Fibroblast of the aortic adventitia (primary cell): ENCODE data around the gene GAREM1. TPM values are rescaled to one million over a fixed set of nuclear protein-coding genes. Genes with fewer than 3 reads are reported as not detected.
"Not testable (repeated sequence)": the region's sequence is repeated elsewhere in the genome, so short reads cannot be mapped to it uniquely, and the experiment has no call there.

Experiments
- DNase-seq: peaks from one replicate; pipeline ENCODE4 v3.0.0-alpha.2; 2010; ENCODE audit warnings: low read depth
- H3K4me3 ChIP-seq: 2 replicates; pipeline ENCODE4 v1.5.1; 2011; ENCODE audit warnings: low read depth, mild to moderate bottlenecking, control low read depth, low read length, moderate library complexity
- total RNA-seq: library from RNA; depleted of rRNA; stranded (reverse); fragments of >200 nt; gene quantifications from 2 replicates; pipeline ENCODE4 v1.2.3, GENCODE V29; 2012; ENCODE audit warnings: low replicate concordance
- TF ChIP-seq, protein P1 (sequence below): IDR thresholded peaks from 2 replicates; pipeline ENCODE4 v1.5.1; 2011; ENCODE audit warnings: mild to moderate bottlenecking, low read length, control low read depth, inconsistent platforms; ENCODE audit not compliant: insufficient read depth

Gene GAREM1
- total RNA-seq, 1 donor: 5.5 TPM

DNA sequence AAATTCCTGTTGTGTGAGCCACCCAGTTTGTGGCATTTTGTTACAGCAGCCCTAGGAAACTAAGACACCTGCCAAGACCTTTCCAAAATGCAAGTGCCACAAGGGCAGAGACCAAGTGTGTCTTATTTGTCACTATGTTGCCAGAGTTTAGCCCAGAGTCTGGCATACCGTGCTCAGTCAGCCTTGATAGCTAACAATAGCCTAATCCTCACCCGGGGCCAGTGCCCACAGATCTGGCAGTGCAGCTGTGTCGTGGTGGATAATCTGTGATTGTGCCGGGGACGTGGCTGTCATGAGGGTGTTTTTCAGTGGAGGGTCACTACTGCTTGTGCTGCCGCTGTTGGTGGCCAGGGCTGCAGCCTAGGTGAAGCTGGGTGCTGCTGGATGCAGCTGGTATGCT is 227.3 kb downstream of the GAREM1 start:
- H3K4me3 ChIP-seq: no peak overlapping the region
- TF ChIP-seq, protein P1, sequence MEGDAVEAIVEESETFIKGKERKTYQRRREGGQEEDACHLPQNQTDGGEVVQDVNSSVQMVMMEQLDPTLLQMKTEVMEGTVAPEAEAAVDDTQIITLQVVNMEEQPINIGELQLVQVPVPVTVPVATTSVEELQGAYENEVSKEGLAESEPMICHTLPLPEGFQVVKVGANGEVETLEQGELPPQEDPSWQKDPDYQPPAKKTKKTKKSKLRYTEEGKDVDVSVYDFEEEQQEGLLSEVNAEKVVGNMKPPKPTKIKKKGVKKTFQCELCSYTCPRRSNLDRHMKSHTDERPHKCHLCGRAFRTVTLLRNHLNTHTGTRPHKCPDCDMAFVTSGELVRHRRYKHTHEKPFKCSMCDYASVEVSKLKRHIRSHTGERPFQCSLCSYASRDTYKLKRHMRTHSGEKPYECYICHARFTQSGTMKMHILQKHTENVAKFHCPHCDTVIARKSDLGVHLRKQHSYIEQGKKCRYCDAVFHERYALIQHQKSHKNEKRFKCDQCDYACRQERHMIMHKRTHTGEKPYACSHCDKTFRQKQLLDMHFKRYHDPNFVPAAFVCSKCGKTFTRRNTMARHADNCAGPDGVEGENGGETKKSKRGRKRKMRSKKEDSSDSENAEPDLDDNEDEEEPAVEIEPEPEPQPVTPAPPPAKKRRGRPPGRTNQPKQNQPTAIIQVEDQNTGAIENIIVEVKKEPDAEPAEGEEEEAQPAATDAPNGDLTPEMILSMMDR: no peak
- no peak for DNase-seq

DNA sequence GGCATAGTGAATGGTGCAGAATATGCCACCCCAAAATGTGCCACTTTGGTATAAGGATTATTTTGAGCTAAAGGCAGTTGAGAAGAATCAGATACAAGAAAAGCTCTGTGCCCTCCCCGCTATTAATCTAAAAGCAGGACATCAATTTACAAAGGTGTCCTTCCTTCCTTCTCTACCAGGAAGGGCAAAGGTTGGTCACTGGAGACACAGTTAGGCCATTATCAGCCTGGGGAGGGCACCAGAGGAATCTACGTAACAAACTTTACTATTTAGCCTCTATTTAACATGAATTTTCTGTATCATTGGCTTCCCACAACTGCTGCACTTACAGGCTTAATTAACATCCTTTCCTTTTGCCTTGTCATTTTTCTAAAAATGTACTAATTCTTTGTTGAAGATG is 228.3 kb downstream of the GAREM1 start:
- TF ChIP-seq, protein P1: no peak
- DNase-seq: no peak
- H3K4me3 ChIP-seq: no peak overlapping the region

DNA sequence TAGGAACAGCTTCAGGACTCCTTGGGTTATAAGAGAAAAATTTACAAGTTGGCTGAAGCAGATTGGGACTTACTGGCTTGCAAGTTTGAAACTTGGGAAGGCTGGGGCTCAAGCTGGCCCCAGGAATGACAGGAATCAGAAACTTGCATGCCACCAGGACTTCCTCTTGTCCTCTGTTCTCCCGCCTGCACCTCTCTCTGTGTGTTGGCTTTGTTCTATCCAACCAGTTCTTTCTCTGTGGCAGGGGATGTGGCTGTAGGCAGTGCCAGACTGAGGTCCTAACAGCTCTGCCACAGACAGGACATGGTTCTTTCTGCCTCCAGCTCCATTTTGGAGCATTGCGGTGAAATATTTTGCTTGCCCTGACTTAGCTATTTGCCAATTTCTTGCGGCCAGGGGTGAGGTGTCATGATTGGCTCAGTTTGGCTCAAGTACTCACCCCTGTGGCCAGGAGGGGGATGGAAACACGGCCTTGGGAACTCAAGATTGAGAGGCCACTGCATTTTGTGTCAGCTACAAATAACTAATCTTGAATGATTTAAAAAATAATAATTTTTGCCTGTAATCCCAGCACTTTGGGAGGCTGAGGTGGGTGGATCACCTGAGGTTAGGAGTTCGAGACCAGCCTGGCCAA is 231.9 kb downstream of the GAREM1 start:
- no peak overlapping the region for H3K4me3 ChIP-seq
- no peak for DNase-seq
- TF ChIP-seq, protein P1: no peak

DNA sequence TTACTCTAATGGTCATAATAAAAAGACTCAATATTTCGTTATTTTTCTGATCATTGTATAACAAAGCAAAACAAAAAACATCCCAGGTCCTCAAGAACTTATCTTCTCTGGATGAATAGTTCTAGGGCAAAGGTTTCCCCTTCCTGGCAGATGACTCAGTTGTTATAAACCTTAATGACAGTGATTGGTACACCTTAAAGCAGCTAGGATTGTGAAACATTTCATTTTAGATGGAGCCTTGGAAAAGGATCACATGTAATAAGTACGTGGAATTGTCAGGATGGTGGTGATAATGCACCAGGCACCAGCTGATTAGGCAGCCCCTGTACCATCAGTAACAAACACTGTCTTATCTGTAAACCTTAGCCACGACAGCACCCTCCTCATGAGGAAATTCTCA is 233.6 kb downstream of the GAREM1 start:
- no peak for DNase-seq
- H3K4me3 ChIP-seq: no peak overlapping the region
- TF ChIP-seq, protein P1: no peak

DNA sequence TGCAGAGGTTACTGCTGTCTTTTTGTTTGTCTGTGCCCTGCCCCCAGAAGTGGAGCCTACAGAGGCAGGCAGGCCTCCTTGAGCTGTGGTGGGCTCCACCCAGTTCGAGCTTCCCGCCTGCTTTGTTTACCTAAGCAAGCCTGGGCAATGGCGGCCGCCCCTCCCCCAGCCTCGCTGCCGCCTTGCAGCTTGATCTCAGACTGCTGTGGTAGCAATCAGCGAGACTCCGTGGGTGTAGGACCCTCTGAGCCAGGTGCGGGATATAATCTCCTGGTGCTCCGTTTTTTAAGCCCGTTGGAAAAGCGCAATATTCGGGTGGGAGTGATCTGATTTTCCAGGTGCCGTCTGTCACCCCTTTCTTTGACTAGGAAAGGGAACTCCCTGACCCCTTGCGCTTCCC is 237.3 kb downstream of the GAREM1 start:
- DNase-seq, H3K4me3 ChIP-seq: not testable (repeated sequence)

DNA sequence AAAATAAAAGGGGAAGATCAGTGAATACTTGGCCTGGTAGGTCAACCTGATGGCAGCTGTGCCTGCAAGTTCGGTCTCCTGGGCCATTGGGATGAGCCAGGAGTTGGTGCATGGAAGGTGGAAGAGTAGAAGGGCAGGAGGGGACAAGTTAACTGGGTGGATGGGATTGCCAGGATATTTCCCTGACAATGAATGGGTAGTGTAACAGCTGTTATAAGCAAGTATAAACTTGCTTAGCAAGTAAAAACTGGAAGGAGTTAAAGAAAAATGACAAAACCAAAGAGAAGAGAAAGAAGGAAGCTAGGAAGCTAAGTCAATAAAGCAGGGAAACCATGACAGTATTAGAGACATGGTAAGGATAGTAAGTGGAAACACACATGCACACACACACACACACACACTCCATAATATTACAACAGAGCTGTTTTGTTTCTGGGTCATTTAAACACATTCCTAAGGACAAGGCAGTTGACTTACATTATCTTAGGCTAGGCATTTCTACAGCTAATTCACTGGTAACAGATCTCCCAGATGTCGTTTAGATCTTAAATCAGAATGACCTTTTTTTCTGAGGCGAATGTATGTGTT is 251.2 kb downstream of the GAREM1 start:
- DNase-seq: no peak

DNA sequence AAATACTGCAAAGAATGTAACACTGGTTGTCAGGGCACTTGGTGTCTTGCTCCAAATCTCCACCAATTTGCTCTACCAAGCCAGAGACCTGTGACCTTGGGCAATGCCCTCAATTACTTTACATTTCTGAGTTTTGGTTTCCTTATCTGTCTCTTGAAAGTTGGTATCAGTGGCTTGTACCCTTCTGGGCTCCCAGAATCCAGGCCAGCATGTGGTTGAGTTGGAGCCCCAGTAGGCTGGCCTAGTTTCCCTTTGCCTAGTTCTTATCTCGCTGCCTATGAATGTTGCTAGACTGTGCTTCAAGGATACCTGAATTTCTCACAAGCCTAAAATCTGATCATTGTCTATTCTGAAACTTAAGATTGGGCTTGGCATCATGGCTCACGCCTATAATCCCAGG is 254.3 kb downstream of the GAREM1 start:
- TF ChIP-seq, protein P1: no peak
- DNase-seq: no peak
- H3K4me3 ChIP-seq: no peak overlapping the region

More for the DNA sequence above, 251.2 kb downstream of the GAREM1 start:
- TF ChIP-seq, protein P1: no peak
- H3K4me3 ChIP-seq: no peak overlapping the region
